HEK293T (cell line): ENCODE measurements around the gene FBRSL1.

ENCODE experiments used
- CTCF ChIA-PET: fragments of 350-600 bp; formaldehyde crosslinking; extraction: SDS; loops from one replicate; lab custom pipeline; 2021; ENCODE audit warnings: antibody characterized with exemption, inconsistent platforms; lab: Yijun Ruan, JAX
- POLR2A ChIA-PET: fragments of 350-600 bp; formaldehyde crosslinking; extraction: SDS; loops from one replicate; lab custom pipeline; 2020; ENCODE audit warnings: antibody characterized with exemption, inconsistent platforms; lab: Yijun Ruan, JAX
- DNase-seq: peaks from one replicate; pipeline ENCODE4 v3.0.0; 2012; ENCODE audit warnings: mixed read lengths; ENCODE audit errors: extremely low spot score
- ARNT ChIP-seq: fragments of 450-650 bp; IDR thresholded peaks from 2 replicates; pipeline ENCODE4 v1.6.1; 2017; ENCODE audit warnings: mild to moderate bottlenecking
- BHLHE40 ChIP-seq: fragments of 450-650 bp; IDR thresholded peaks from 2 replicates; pipeline ENCODE4 v1.6.1; 2016; ENCODE audit warnings: mild to moderate bottlenecking, moderate library complexity, borderline replicate concordance
- CTBP1 ChIP-seq: fragments of 450-650 bp; IDR thresholded peaks from 2 replicates; pipeline ENCODE4 v1.6.1; 2016; ENCODE audit warnings: borderline replicate concordance
- ELF4 ChIP-seq: fragments of 450-650 bp; IDR thresholded peaks from 2 replicates; pipeline ENCODE4 v1.6.1; 2017; ENCODE audit warnings: antibody characterized with exemption
- FOXA1 ChIP-seq: fragments of 450-650 bp; IDR thresholded peaks from 2 replicates; pipeline ENCODE4 v1.6.1; 2016; ENCODE audit warnings: mild to moderate bottlenecking
- FOXK2 ChIP-seq: fragments of 450-650 bp; IDR thresholded peaks from 2 replicates; pipeline ENCODE4 v1.6.1; 2016; ENCODE audit warnings: mild to moderate bottlenecking
- FOXM1 ChIP-seq: fragments of 450-650 bp; IDR thresholded peaks from 2 replicates; pipeline ENCODE4 v1.6.1; 2017; ENCODE audit warnings: mild to moderate bottlenecking, borderline replicate concordance
- HDGF ChIP-seq: fragments of 450-650 bp; IDR thresholded peaks from 2 replicates; pipeline ENCODE4 v1.6.1; 2017; ENCODE audit warnings: antibody characterized with exemption, borderline replicate concordance
- L3MBTL2 ChIP-seq: fragments of 450-650 bp; conservative IDR thresholded peaks from 2 replicates; pipeline ENCODE4 v1.6.1; 2016; ENCODE audit warnings: mild to moderate bottlenecking
- LEF1 ChIP-seq: fragments of 450-650 bp; IDR thresholded peaks from 2 replicates; pipeline ENCODE4 v1.6.1; 2017; ENCODE audit warnings: mild to moderate bottlenecking, borderline replicate concordance
- NFRKB ChIP-seq: fragments of 450-650 bp; IDR thresholded peaks from 2 replicates; pipeline ENCODE4 v1.6.1; 2016; ENCODE audit warnings: mild to moderate bottlenecking, moderate library complexity
- SP1 ChIP-seq: fragments of 450-650 bp; IDR thresholded peaks from 2 replicates; pipeline ENCODE4 v1.6.1; 2017
- SUZ12 ChIP-seq: fragments of 450-650 bp; IDR thresholded peaks from 2 replicates; pipeline ENCODE4 v1.6.1; 2016; ENCODE audit warnings: mild to moderate bottlenecking
- TARDBP ChIP-seq: fragments of 450-650 bp; IDR thresholded peaks from 2 replicates; pipeline ENCODE4 v1.6.1; 2016
- ZNF384 ChIP-seq: fragments of 450-650 bp; IDR thresholded peaks from 2 replicates; pipeline ENCODE4 v1.6.1; 2016
- TF ChIP-seq, protein P1 (sequence below): fragments of 450-650 bp; IDR thresholded peaks from 2 replicates; pipeline ENCODE4 v1.6.1; 2016

The FBRSL1 gene

GRCh38 chr12:132540436-132540835, 50.5 kb downstream of the FBRSL1 start:
- no peak for TF ChIP-seq ELF4
- TF ChIP-seq ZNF384, result no peak
- no peak for TF ChIP-seq SUZ12
- no peak for TF ChIP-seq CTBP1
- no peak for TF ChIP-seq FOXM1
- TF ChIP-seq FOXA1, result no peak
- ChIA-PET CTCF (no interaction called here), POLR2A (no interaction called here)
- DNase-seq, result no peak

- CTCF ChIA-PET, result interaction anchor here (1.2 kb wide), 1 partner anchor 20 kb away, joined by 3 read pairs; no protein-coding TSS in a partner anchor
- DNase-seq, result no peak
- TF ChIP-seq HDGF (no peak), TARDBP (no peak), LEF1 (no peak), FOXK2 (no peak), SP1 (no peak), BHLHE40 (no peak), CTBP1 (no peak), FOXM1 (no peak), NFRKB (no peak), FOXA1 (no peak), ZNF384 (no peak), ELF4 (no peak), SUZ12 (no peak), L3MBTL2 (no peak), ARNT (no peak)
- TF ChIP-seq, protein P1, sequence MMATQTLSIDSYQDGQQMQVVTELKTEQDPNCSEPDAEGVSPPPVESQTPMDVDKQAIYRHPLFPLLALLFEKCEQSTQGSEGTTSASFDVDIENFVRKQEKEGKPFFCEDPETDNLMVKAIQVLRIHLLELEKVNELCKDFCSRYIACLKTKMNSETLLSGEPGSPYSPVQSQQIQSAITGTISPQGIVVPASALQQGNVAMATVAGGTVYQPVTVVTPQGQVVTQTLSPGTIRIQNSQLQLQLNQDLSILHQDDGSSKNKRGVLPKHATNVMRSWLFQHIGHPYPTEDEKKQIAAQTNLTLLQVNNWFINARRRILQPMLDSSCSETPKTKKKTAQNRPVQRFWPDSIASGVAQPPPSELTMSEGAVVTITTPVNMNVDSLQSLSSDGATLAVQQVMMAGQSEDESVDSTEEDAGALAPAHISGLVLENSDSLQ, result no peak
- POLR2A ChIA-PET, result no interaction called here
These were observed 51.2 kb downstream of the FBRSL1 start for GRCh38 chr12:132541200-132541599.

DNA sequence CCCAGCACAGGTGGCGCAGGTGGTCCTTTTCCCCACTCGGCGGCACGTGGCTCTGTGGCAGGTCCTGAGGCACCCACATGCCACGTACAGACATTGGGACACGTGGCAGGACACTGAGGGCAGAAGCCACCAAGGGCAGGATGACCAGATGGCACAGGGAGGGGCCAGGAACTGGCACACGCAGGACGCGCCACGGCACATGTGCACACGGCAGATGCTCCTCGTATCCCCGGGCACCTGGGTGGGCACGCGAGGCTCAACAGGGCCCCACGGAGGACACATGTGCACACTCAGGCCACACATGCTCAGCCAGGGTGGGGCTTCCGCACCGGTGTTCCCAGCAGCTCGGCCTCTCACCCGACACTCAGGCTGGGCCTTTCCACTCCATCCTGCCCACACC, 52.0 kb downstream of the FBRSL1 start:
- TF ChIP-seq SP1 (no peak), BHLHE40 (no peak), FOXA1 (no peak), FOXK2 (no peak), HDGF (no peak), ZNF384 (no peak), FOXM1 (no peak), TARDBP (no peak), ARNT (no peak), L3MBTL2 (no peak), NFRKB (no peak), SUZ12 (no peak)
- ChIA-PET POLR2A (no interaction called here), CTCF (interaction anchor here (1.2 kb wide), 1 partner anchor 21 kb away, joined by 3 read pairs; no protein-coding TSS in a partner anchor)
- DNase-seq, result no peak

DNA sequence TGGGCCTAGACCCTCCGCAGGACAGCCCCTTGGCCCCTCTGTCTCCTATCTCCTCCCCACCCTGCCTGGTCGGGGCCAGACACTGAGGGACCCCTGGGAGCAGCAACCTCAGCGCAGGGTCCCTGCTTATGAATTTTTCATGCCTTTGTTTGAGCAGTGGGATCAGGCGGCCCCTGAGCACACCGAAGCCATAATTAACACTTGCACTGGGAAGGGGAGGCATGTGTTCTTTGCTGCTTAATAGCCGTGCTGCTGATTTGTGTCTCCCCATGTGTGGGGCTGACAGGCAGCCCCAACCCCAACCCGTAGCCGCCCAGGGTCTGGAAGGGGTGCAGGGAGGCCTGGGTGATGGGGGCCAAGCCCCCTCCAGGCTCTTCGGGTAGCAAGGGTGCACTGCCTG, 52.7 kb downstream of the FBRSL1 start:
- ChIA-PET POLR2A (no interaction called here), CTCF (no interaction called here)
- no peak for DNase-seq
- no peak for TF ChIP-seq ELF4
- TF ChIP-seq CTBP1, result no peak
- TF ChIP-seq FOXK2, result no peak
- no peak for TF ChIP-seq LEF1
- no peak for TF ChIP-seq NFRKB
- TF ChIP-seq ZNF384, result no peak
- TF ChIP-seq SP1, result no peak
- no peak for TF ChIP-seq TARDBP
- no peak for TF ChIP-seq ARNT
- no peak for TF ChIP-seq BHLHE40
- no peak for TF ChIP-seq HDGF
- no peak for TF ChIP-seq FOXA1
- no peak for TF ChIP-seq FOXM1
- TF ChIP-seq L3MBTL2, result no peak
- no peak for TF ChIP-seq SUZ12
- TF ChIP-seq, protein P1, result no peak

GRCh38 chr12:132543298-132544079, 53.5 kb downstream of the FBRSL1 start:
- POLR2A ChIA-PET, result no interaction called here
- CTCF ChIA-PET, result no interaction called here
- no peak for TF ChIP-seq TARDBP
- no peak for DNase-seq

- no peak for DNase-seq
- ChIA-PET POLR2A (interaction anchor here (0.6 kb wide), 1 partner anchor 43 kb away, joined by 4 read pairs; no protein-coding TSS in a partner anchor), CTCF (no interaction called here)
- TF ChIP-seq LEF1 (no peak), ZNF384 (no peak), HDGF (no peak), TARDBP (no peak), CTBP1 (no peak), FOXK2 (no peak), L3MBTL2 (no peak), ELF4 (no peak), FOXM1 (no peak), FOXA1 (no peak), ARNT (no peak), NFRKB (no peak), SP1 (no peak), BHLHE40 (no peak)
- TF ChIP-seq, protein P1, result no peak
These were observed 54.1 kb downstream of the FBRSL1 start for GRCh38 chr12:132544080-132544397.
